MV-4-11 (cell line): Measurements from ENCODE around the gene CHN2.

Experiments used
- DNase-seq: peaks from one replicate; lab custom pipeline; 2025; lab: John Stamatoyannopoulos, UW

Gene CHN2

GRCh38 chr7:29308424-29308823 is 113.8 kb downstream of the CHN2 start:
- no peak for DNase-seq

GRCh38 chr7:29309041-29309854 is 114.7 kb downstream of the CHN2 start:
- DNase-seq = no peak

- DNase-seq = no peak
Observed at GRCh38 chr7:29310625-29311024, 116.0 kb downstream of the CHN2 start.

GRCh38 chr7:29311314-29311713 is 116.7 kb downstream of the CHN2 start:
- DNase-seq = no peak

- DNase-seq = peak; percentile 28
Observed at GRCh38 chr7:29314148-29314547, 119.6 kb downstream of the CHN2 start.

- DNase-seq = no peak
Observed at GRCh38 chr7:29315122-29315891, 120.7 kb downstream of the CHN2 start.

- no peak for DNase-seq
Observed at GRCh38 chr7:29315892-29316270, 121.3 kb downstream of the CHN2 start.

GRCh38 chr7:29316926-29317325 is 122.4 kb downstream of the CHN2 start:
- no peak for DNase-seq

GRCh38 chr7:29318853-29319718 is 124.5 kb downstream of the CHN2 start:
- DNase-seq = no peak

GRCh38 chr7:29319719-29320521 is 125.3 kb downstream of the CHN2 start:
- peak; percentile 99 for DNase-seq

GRCh38 chr7:29320577-29320976 is 126.0 kb downstream of the CHN2 start:
- DNase-seq = no peak

- no peak for DNase-seq
Observed at GRCh38 chr7:29322023-29322712, 127.6 kb downstream of the CHN2 start.

GRCh38 chr7:29325476-29325875 is 130.9 kb downstream of the CHN2 start:
- no peak for DNase-seq

- no peak for DNase-seq
Observed at GRCh38 chr7:29326864-29327263, 132.3 kb downstream of the CHN2 start.

GRCh38 chr7:29327455-29327854 is 132.9 kb downstream of the CHN2 start:
- no peak for DNase-seq

GRCh38 chr7:29328045-29328444 is 133.5 kb downstream of the CHN2 start:
- peak; percentile 39 for DNase-seq

GRCh38 chr7:29328811-29329210 is 134.2 kb downstream of the CHN2 start:
- peak; percentile 66 for DNase-seq

- DNase-seq = peak; percentile 33
Observed at GRCh38 chr7:29329686-29330085, 135.1 kb downstream of the CHN2 start.

- DNase-seq = no peak
Observed at GRCh38 chr7:29330136-29330535, 135.6 kb downstream of the CHN2 start.

- DNase-seq = peak; percentile 19
Observed at GRCh38 chr7:29331163-29331562, 136.6 kb downstream of the CHN2 start.
